GM12878 (cell line): ENCODE data around the gene KIF23.

Experiments
- CHD4 ChIP-seq: fragments of 200-600 bp; sonication (generic); IDR thresholded peaks from 2 replicates; pipeline ENCODE4 v1.6.1; 2016; ENCODE audit warnings: mild to moderate bottlenecking
- MXI1 ChIP-seq: fragments of 150-350 bp; IDR thresholded peaks from 2 replicates; pipeline ENCODE4 v1.6.1; 2011; ENCODE audit warnings: low read depth, mild to moderate bottlenecking, inconsistent platforms, low read length, improper control_type of control experiment
- POLR2A ChIP-seq: IDR thresholded peaks from 2 replicates; pipeline ENCODE4 v1.6.1; 2011; ENCODE audit warnings: low read depth, mild to moderate bottlenecking, low read length
- POLR2AphosphoS2 ChIP-seq: IDR thresholded peaks from 2 replicates; pipeline ENCODE4 v1.6.1; 2011; ENCODE audit warnings: low read depth, mild to moderate bottlenecking, low read length, improper control_type of control experiment, moderate library complexity
- RBBP5 ChIP-seq: fragments of 200-600 bp; sonication (generic); conservative IDR thresholded peaks from 2 replicates; pipeline ENCODE4 v1.6.1; 2016
- TF ChIP-seq, protein P1 (sequence below), 3 experiments: IDR thresholded peaks in 2 of 3; conservative IDR thresholded peaks in 1 of 3; 2 replicates each; pipeline ENCODE4 v1.5.1; 2011; ENCODE audit warnings: low read depth in 3 of 3, low read length in 3 of 3, mild to moderate bottlenecking in 3 of 3, control low read depth in 2 of 3, moderate library complexity in 2 of 3, inconsistent platforms in 1 of 3, mixed read lengths in 1 of 3; ENCODE audit not compliant: control insufficient read depth in 2 of 3, insufficient read depth in 1 of 3; ENCODE audit errors: extremely low read depth in 1 of 3

DNA sequence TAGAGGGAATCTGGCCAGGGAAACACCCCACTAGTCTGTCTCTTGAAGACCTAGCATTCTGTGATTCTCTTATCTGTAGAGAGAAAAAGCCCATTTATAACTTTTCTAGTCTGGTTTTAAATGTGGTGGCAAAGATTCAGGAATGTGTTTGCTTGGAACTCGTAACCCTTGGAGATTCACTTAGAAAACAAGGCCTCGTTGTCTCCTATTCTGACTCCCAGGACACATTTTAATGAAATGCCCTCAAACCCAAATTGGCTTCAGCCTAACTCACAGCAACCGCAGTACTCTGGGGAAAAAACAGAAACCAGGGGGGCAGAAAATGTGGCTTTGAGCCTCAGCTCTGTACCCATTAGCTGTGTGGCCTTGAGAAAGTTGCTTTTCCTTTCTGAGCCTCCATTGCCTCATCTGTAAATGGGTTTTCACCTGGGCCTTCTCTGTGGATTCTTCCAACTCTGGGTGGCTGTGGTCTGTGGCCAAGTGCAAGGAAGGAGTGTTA, 75.0 kb downstream of the KIF23 start:
- TF ChIP-seq, protein P1, sequence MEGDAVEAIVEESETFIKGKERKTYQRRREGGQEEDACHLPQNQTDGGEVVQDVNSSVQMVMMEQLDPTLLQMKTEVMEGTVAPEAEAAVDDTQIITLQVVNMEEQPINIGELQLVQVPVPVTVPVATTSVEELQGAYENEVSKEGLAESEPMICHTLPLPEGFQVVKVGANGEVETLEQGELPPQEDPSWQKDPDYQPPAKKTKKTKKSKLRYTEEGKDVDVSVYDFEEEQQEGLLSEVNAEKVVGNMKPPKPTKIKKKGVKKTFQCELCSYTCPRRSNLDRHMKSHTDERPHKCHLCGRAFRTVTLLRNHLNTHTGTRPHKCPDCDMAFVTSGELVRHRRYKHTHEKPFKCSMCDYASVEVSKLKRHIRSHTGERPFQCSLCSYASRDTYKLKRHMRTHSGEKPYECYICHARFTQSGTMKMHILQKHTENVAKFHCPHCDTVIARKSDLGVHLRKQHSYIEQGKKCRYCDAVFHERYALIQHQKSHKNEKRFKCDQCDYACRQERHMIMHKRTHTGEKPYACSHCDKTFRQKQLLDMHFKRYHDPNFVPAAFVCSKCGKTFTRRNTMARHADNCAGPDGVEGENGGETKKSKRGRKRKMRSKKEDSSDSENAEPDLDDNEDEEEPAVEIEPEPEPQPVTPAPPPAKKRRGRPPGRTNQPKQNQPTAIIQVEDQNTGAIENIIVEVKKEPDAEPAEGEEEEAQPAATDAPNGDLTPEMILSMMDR (IDR thresholded peaks at IDR 0.05 in 2 of 3, conservative IDR thresholded peaks at IDR 0.05 in 1 of 3; ENCODE audit: control insufficient read depth in 2 of 3, extremely low read depth in 1 of 3, insufficient read depth in 1 of 3, low read depth in 3 of 3, low read length in 3 of 3): no peak
- no peak for TF ChIP-seq RBBP5
- TF ChIP-seq MXI1: no peak
- TF ChIP-seq POLR2A: no peak
- no peak for TF ChIP-seq CHD4
- no peak for TF ChIP-seq POLR2AphosphoS2
